ENCODE data around the gene ATIC.

DNA sequence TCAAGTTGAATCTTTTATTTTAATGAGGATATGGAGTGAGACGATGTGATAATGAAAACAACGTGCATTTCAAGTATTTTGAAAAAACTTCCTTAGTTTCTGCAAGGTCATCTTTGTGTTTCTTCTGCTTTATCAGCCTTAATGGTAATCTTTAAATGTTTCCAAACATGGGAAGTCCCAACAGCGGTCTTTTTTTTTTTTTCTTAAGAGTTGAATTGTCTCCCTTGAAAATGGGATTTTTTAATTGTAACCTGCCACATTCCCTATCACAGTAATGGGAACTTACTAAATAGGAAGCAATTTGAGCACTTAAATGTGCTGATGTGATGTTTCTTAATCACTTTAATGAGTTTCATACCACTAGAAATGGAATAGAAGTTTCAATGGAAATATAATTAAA lies 45.8 kb downstream of the ATIC start:
- TF ChIP-seq, protein P1, sequence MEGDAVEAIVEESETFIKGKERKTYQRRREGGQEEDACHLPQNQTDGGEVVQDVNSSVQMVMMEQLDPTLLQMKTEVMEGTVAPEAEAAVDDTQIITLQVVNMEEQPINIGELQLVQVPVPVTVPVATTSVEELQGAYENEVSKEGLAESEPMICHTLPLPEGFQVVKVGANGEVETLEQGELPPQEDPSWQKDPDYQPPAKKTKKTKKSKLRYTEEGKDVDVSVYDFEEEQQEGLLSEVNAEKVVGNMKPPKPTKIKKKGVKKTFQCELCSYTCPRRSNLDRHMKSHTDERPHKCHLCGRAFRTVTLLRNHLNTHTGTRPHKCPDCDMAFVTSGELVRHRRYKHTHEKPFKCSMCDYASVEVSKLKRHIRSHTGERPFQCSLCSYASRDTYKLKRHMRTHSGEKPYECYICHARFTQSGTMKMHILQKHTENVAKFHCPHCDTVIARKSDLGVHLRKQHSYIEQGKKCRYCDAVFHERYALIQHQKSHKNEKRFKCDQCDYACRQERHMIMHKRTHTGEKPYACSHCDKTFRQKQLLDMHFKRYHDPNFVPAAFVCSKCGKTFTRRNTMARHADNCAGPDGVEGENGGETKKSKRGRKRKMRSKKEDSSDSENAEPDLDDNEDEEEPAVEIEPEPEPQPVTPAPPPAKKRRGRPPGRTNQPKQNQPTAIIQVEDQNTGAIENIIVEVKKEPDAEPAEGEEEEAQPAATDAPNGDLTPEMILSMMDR (conservative IDR thresholded peaks at IDR 0.05 in 1 of 2, IDR thresholded peaks at IDR 0.05 in 1 of 2; ENCODE audit: low read depth in 1 of 2, low read length in 2 of 2): no peak
- no peak for TF ChIP-seq EZH2 (IDR thresholded peaks at IDR 0.05; ENCODE audit: low read length, missing control alignments)
